ENCODE results near the gene C4orf17. TPM values are rescaled to one million over a fixed set of nuclear protein-coding genes. Genes with fewer than 3 reads are reported as not detected.

The C4orf17 gene
- polyA plus RNA-seq, 3 donors, result not detected

DNA sequence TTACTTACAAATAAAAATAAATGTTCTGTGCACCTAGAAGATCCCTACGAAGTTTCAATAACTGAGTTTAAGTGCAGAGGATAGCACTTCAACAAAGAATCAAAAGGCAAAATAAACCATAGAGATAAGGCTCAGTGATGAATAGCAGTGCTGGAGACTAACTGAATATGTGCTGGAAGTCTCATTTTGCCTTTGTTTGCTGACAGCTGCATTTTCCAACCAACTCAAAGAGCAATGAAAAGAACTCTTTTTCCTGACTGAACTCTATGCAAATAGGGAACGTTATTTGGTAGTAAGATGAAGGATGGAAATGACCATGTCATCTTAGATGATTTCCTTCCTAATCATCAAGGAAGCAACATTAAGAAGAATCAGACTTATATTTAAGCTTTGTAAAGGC is 42.9 kb upstream of the C4orf17 start:
- H3K27ac Mint-ChIP-seq, result no peak overlapping the region
- Histone ChIP-seq H3K4me1 (ENCODE audit: control insufficient read depth in 1 of 2, insufficient read depth in 2 of 2, low read length in 2 of 2) (no peaks in the 10 kb centered on the region), H3K27ac (ENCODE audit: low read depth in 1 of 2, low read length in 2 of 2) (no peak overlapping the region), H3K4me2 (replicated peaks; ENCODE audit: extremely low read depth, low read length, poor library complexity, severe bottlenecking) (no peak overlapping the region), H3K9me3 (replicated peaks in 1 of 2; ENCODE audit: control insufficient read depth in 1 of 2, insufficient read depth in 1 of 2, low read length in 2 of 2) (no peaks in the 10 kb centered on the region), H3K36me3 (replicated peaks in 1 of 2; ENCODE audit: control insufficient read depth in 1 of 2, insufficient read depth in 2 of 2, low read length in 2 of 2) (no peaks in the 10 kb centered on the region), H3K27me3 (ENCODE audit: control insufficient read depth in 2 of 2, insufficient read depth in 2 of 2, low read length in 2 of 2) (no peaks in the 10 kb centered on the region), H3K9ac (ENCODE audit: insufficient read depth, low read length, poor library complexity, severe bottlenecking) (no peak overlapping the region), H4K20me1 (ENCODE audit: insufficient read depth, low read length) (no peaks in the 10 kb centered on the region), H3K4me3 (replicated peaks in 1 of 3; ENCODE audit: low read depth in 2 of 3, low read length in 3 of 3) (no peak overlapping the region), H3K79me2 (ENCODE audit: insufficient read depth, low read length) (no peaks in the 10 kb centered on the region), H2AFZ (ENCODE audit: insufficient read depth, low read depth, low read length, poor library complexity, severe bottlenecking) (no peak overlapping the region)
- no peak overlapping the region for H3K4me3 Mint-ChIP-seq
- H3K4me1 Mint-ChIP-seq, result no peaks in the 10 kb centered on the region
- intact Hi-C loops (cut with micrococcal nuclease), result no loop called here
- TF ChIP-seq CTCF (IDR thresholded peaks at IDR 0.05), result no peak
- no peaks in the 10 kb centered on the region for H3K36me3 Mint-ChIP-seq
- no peak for DNase-seq
- H3K9me3 Mint-ChIP-seq, result no peaks in the 10 kb centered on the region
- peaks cover 4 to 7% (median 4%) of the 10 kb centered on the region in 3 donors for H3K27me3 Mint-ChIP-seq (ENCODE audit: low read depth in 3 of 3)
- no CpG with 5 or more reads among the region's 2 CpGs for WGBS (ENCODE audit: insufficient coverage)

DNA sequence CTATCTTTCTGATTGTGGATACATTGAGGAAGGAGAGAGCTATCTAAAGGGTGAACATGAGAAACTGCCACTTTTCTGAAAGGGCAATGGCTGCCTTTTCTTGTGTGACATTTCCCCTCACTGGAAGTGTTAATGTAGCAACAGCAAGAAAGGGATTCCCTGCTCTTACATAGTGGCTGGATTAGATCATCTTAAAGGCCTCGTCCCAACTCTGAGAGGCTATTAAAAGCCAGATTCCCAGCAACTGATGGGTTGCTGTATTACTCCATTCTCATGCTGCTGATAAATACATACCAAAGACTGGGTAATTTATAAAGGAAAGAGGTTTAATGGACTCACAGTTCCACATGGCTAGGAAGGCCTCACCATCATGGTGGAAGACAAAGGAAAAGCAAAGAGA is 41.9 kb upstream of the C4orf17 start:
- no peak overlapping the region for H2AFZ ChIP-seq (ENCODE audit: insufficient read depth, low read depth, low read length, poor library complexity, severe bottlenecking)
- no peak overlapping the region for H3K27ac Mint-ChIP-seq
- H3K4me1 ChIP-seq (ENCODE audit: control insufficient read depth in 1 of 2, insufficient read depth in 2 of 2, low read length in 2 of 2), result no peaks in the 10 kb centered on the region
- H3K27me3 ChIP-seq (ENCODE audit: control insufficient read depth in 2 of 2, insufficient read depth in 2 of 2, low read length in 2 of 2), result no peaks in the 10 kb centered on the region
- H3K27me3 Mint-ChIP-seq (ENCODE audit: low read depth in 3 of 3), result peaks cover 4 to 7% (median 4%) of the 10 kb centered on the region in 3 donors
- H3K27ac ChIP-seq (ENCODE audit: low read depth in 1 of 2, low read length in 2 of 2), result no peak overlapping the region
- no CpG with 5 or more reads among the region's 1 CpG for whole genome bisulfite sequencing (ENCODE audit: insufficient coverage)
- H3K4me3 ChIP-seq (replicated peaks in 1 of 3; ENCODE audit: low read depth in 2 of 3, low read length in 3 of 3), result no peak overlapping the region
- no peak for DNase-seq
- H3K9me3 ChIP-seq (replicated peaks in 1 of 2; ENCODE audit: control insufficient read depth in 1 of 2, insufficient read depth in 1 of 2, low read length in 2 of 2), result no peaks in the 10 kb centered on the region
- H3K36me3 Mint-ChIP-seq, result no peaks in the 10 kb centered on the region
- no peak overlapping the region for H3K9ac ChIP-seq (ENCODE audit: insufficient read depth, low read length, poor library complexity, severe bottlenecking)
- no peaks in the 10 kb centered on the region for H3K36me3 ChIP-seq (replicated peaks in 1 of 2; ENCODE audit: control insufficient read depth in 1 of 2, insufficient read depth in 2 of 2, low read length in 2 of 2)
- H3K4me2 ChIP-seq (replicated peaks; ENCODE audit: extremely low read depth, low read length, poor library complexity, severe bottlenecking), result no peak overlapping the region
- peaks cover 0 to 3% (median 0%) of the 10 kb centered on the region in 7 donors for H3K9me3 Mint-ChIP-seq
- H4K20me1 ChIP-seq (ENCODE audit: insufficient read depth, low read length), result no peaks in the 10 kb centered on the region
- H3K79me2 ChIP-seq (ENCODE audit: insufficient read depth, low read length), result no peaks in the 10 kb centered on the region
- H3K4me1 Mint-ChIP-seq, result no peaks in the 10 kb centered on the region
- no peak for TF ChIP-seq CTCF (IDR thresholded peaks at IDR 0.05)
- intact Hi-C loops (cut with micrococcal nuclease), result no loop called here
- no peak overlapping the region for H3K4me3 Mint-ChIP-seq

Measured in CD14-positive monocyte (primary cell).